ENCODE data around the gene SCAMP2. TPM values are rescaled to one million over a fixed set of nuclear protein-coding genes. Genes with fewer than 3 reads are reported as not detected.

The SCAMP2 gene
- total and polyA plus RNA-seq, 10 of the 15 experiments (the other 5 are each of a cell fraction or from before 2014, with no cell fraction given), result 10.9 to 158 (median 99.6) TPM

DNA sequence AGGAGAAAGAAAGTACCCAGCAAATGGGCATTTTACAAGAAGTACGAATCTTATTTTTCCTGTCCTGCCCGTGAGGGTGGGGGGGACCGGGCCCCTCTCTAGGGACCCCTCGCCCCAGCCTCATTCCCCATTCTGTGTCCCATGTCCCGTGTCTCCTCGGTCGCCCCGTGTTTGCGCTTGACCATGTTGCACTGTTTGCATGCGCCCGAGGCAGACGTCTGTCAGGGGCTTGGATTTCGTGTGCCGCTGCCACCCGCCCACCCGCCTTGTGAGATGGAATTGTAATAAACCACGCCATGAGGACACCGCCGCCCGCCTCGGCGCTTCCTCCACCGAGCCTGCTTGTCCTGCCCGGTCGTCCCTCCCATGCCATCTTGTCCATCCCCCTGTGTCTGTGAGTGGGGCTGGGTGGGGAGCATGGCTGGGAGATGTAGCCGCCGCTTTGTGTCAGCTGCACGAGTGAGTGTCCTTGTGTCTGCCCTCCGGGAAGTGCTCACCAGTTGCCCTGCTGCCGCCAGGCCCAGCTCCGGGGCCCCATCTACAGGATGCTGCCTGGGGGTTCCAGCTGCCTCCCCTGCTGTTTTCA lies 70.2 kb downstream of the SCAMP2 start (continued):
- TF ChIP-seq, protein P1, sequence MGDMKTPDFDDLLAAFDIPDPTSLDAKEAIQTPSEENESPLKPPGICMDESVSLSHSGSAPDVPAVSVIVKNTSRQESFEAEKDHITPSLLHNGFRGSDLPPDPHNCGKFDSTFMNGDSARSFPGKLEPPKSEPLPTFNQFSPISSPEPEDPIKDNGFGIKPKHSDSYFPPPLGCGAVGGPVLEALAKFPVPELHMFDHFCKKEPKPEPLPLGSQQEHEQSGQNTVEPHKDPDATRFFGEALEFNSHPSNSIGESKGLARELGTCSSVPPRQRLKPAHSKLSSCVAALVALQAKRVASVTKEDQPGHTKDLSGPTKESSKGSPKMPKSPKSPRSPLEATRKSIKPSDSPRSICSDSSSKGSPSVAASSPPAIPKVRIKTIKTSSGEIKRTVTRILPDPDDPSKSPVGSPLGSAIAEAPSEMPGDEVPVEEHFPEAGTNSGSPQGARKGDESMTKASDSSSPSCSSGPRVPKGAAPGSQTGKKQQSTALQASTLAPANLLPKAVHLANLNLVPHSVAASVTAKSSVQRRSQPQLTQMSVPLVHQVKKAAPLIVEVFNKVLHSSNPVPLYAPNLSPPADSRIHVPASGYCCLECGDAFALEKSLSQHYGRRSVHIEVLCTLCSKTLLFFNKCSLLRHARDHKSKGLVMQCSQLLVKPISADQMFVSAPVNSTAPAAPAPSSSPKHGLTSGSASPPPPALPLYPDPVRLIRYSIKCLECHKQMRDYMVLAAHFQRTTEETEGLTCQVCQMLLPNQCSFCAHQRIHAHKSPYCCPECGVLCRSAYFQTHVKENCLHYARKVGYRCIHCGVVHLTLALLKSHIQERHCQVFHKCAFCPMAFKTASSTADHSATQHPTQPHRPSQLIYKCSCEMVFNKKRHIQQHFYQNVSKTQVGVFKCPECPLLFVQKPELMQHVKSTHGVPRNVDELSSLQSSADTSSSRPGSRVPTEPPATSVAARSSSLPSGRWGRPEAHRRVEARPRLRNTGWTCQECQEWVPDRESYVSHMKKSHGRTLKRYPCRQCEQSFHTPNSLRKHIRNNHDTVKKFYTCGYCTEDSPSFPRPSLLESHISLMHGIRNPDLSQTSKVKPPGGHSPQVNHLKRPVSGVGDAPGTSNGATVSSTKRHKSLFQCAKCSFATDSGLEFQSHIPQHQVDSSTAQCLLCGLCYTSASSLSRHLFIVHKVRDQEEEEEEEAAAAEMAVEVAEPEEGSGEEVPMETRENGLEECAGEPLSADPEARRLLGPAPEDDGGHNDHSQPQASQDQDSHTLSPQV (IDR thresholded peaks at IDR 0.05), result no peak
- TF ChIP-seq CBX5 (IDR thresholded peaks at IDR 0.05; ENCODE audit: low read depth) (no peak), SMARCA5 (IDR thresholded peaks at IDR 0.05) (no peak), KLF5 (IDR thresholded peaks at IDR 0.05; ENCODE audit: partially characterized antibody) (no peak), BACH1 (IDR thresholded peaks at IDR 0.05; ENCODE audit: borderline replicate concordance) (no peak), MEF2B (IDR thresholded peaks at IDR 0.05; ENCODE audit: partially characterized antibody, poor library complexity, severe bottlenecking) (no peak), SREBF2 (IDR thresholded peaks at IDR 0.05; ENCODE audit: low read length) (no peak), TARDBP (IDR thresholded peaks at IDR 0.05; ENCODE audit: borderline replicate concordance) (no peak)
- TF ChIP-seq, protein P2, sequence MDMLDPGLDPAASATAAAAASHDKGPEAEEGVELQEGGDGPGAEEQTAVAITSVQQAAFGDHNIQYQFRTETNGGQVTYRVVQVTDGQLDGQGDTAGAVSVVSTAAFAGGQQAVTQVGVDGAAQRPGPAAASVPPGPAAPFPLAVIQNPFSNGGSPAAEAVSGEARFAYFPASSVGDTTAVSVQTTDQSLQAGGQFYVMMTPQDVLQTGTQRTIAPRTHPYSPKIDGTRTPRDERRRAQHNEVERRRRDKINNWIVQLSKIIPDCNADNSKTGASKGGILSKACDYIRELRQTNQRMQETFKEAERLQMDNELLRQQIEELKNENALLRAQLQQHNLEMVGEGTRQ (IDR thresholded peaks at IDR 0.05; ENCODE audit: borderline replicate concordance, low read depth, low read length), result no peak
